ENCODE results near the gene PHRF1. TPM values are rescaled to one million over a fixed set of nuclear protein-coding genes. Genes with fewer than 3 reads are reported as not detected.

The PHRF1 gene
- total and polyA plus RNA-seq, 9 of the 15 experiments (the other 6 are each of a cell fraction or from before 2014, with no cell fraction given), result 0.07 to 37.2 (median 7.7) TPM

GRCh38 chr11:568306-569157 lies 7.7 kb upstream of the PHRF1 start (continued):
- TF ChIP-seq ZNF124 (CRISPR knock-in tag; IDR thresholded peaks at IDR 0.05) (no peak), STAT6 (CRISPR knock-in tag; IDR thresholded peaks at IDR 0.05) (0 out of 2 replicates have a peak, but pooled peaks have one; percentile 31), POLR2G (IDR thresholded peaks at IDR 0.05; ENCODE audit: low read depth, low read length) (peak; percentile 79), YBX1 (IDR thresholded peaks at IDR 0.05) (no peak), PRDM10 (IDR thresholded peaks at IDR 0.05; ENCODE audit: partially characterized antibody) (peak; percentile 91), PCBP1 (IDR thresholded peaks at IDR 0.05; ENCODE audit: low read depth, low read length, poor library complexity, severe bottlenecking) (peak; percentile 36), CCAR2 (IDR thresholded peaks at IDR 0.05; ENCODE audit: low read depth, low read length) (no peak), PHTF2 (CRISPR knock-in tag; IDR thresholded peaks at IDR 0.05) (no peak), ZBTB8A (IDR thresholded peaks at IDR 0.05; ENCODE audit: partially characterized antibody) (no peak), GABPB1 (CRISPR knock-in tag; IDR thresholded peaks at IDR 0.05) (no peak), SREBF1 (IDR thresholded peaks at IDR 0.05; ENCODE audit: borderline replicate concordance, low read depth, low read length) (peak; percentile 79; the same call in 1 of the 2 replicates), NR2C2 (CRISPR knock-in tag; IDR thresholded peaks at IDR 0.05) (no peak), NR2C2 (tag; IDR thresholded peaks at IDR 0.05) (peak; percentile 78), ZMIZ1 (IDR thresholded peaks at IDR 0.05; ENCODE audit: low read depth in 2 of 2, low read length in 2 of 2) (peak in 1 of 2 experiments; percentile 39; a peak in 1 of 4 replicates), CHD1 (IDR thresholded peaks at IDR 0.05; ENCODE audit: low read length) (peak; percentile 81), U2AF1 (optimal IDR thresholded peaks at IDR 0.05; ENCODE audit: low read depth, low read length) (no peak), GATAD2B (IDR thresholded peaks at IDR 0.05; ENCODE audit: borderline replicate concordance) (peak; percentile 98)

Measured in K562 (cell line).